HG02763 (cell line): ENCODE results near the gene DEDD2.

ENCODE experiments used
- ATAC-seq: cut with Tn5 transposase; IDR thresholded peaks from one replicate; pipeline ENCODE4 v1.9.1; 2021; ENCODE audit warnings: mild to moderate bottlenecking, moderate library complexity; ENCODE audit not compliant: unreplicated experiment

Gene DEDD2

DNA sequence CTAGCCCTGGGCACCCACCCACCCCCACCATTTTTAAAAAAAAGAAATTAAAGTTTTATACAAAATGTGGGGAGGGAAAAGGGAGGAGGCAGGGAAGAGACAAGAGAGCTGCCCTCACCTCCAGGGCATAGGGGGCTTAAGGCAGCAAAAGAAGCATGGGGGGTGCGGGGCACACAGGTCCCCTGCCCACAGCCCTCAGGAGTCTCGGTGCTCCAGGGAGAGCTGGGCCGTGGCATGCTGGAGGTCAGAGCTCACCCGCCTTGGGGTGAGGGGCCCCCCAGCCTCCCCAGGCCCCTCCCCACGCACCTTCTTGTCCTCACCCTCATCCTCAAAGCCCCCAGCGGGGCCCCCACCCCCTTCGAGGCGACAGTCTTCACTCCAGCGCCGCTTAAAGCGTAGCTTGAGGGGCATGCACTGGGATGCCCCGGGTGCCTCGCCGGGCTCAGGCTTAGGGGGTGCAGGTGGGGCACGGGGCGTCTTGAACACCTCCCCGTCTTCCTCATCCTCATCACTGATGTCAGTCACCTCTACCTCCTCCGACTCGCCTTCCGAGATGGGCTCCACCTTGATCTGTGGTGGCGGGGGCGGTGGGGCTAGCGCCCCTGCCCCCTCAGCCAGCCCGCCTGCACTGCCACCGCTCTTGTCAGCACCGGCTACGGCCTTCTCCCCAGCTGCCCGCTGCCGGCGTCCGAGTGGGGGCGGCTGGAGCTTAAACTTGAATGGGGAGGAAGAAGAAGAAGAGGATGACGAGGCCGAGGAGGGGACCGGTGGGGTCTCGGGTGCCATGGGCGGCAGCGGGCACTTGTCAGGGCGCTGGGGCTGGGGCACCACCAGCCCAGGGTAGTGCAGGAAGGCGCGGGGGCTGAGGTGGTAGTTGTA lies 31.0 kb upstream of the DEDD2 start:
- ATAC-seq = no peak

DNA sequence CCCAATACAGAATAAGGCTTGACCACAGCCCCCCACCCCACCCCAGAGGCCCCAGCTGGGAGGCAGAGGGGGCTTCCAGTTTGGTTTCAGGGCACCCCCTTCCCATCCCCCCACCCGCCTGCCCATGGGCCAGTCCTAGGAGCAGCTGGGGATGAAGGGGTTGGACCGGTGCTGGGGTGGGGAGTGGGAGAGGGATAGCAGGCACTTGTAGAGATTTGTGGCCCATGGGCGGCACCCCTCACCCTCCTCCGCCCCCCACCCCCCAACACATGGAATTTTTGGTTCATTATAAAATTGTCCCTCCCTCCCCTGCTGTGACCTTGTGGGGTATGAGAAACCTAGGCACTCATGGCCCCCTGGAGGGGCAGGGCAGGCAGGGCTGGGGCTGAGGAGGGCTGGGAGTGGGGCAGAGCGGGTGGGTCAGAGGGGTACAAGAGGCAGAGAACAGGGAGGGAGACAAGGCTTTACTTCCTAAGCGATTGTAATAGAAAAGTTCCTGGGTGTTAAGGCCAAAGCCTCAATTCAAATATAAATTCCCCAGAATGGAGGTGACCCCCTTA lies 30.2 kb upstream of the DEDD2 start:
- ATAC-seq = no peak

DNA sequence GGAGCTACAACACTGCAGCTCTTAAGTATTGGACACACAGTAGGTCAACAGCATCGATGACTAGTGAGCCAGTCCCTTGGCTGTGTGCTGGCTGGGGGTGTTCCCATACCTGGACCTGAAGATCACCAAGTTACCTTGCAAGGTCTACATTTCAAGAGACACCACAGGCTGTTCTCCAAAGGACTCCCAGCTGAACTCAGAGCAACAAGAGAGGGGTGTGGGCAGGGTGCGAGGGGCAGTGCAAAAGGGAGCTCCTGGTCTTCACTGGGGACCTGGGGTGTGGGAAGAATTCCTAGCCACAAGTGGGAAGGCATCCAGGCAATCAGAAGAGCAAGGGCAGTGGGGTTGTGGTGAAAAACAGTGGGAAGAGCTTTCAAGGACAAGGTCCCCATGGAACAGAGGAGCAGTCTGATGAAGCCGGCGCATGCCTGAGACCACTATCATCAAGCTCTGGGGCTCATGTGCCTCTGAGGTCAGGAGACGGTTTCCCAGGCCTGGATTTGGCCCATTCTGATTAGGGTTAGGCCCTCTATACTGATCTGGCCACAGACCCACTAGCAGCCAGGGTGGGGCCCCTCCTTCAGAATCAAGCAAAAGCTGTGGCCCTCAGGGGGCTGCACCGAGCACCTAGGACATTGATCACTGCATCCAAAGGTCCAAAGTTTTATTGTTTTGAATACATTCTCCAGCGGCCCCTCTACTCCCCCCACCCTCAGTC lies 29.6 kb upstream of the DEDD2 start:
- no peak for ATAC-seq

DNA sequence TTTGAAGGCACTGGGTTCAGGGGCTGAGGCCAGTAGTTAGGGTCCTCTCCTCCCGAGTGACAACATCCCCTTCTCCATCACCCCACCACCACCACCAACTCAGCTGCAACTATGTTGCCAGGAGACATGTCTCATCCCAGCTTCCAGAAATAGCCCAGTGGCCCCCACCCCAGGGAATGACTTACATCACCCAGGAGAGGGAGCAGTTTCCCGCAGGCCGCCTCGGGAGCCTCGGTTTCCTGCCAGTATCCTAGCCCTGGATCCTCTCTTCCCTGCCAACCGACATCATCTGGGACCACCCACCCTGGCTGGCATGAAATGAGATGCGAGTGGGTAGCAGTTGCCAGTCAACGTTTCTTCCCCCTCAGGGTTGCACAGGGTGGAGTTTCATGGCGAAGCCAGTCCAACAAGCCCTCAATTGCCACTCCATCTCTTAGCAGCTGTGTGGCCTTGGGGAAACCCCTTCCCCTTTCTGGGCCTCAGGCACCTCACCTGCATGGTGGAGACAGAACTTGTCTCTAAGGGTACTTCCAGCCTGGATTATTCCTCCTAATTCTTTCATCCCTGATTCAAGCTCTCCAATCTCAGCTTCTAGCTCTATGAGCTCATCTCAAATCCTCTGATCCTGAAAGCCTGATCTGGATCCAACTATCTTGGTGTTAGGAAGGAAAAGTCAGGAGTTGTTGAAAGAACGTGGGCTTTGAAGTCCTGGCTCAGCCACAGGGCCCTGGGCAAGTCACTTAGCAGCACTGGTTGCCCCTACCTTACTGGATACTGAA lies 28.9 kb upstream of the DEDD2 start:
- no peak for ATAC-seq

DNA sequence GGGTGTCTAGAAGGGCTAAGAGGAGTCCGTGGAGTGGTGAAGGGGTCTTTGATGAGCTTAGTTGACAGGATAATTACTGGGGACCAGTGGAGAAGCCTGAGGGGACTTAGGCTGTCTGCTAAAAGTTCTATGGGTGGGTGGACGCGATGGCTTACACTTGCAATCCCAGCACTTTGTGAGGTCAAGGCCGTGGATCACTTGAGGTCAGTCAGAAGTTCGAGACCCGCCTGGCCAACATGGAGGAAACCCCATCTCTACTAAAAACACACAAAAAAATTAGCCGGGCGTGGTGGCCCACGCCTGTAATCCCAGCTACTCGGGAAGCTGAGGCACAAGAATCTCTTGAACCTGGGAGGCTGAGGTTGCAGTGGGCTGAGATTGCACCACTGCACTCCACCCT lies 27.8 kb upstream of the DEDD2 start:
- no peak for ATAC-seq

DNA sequence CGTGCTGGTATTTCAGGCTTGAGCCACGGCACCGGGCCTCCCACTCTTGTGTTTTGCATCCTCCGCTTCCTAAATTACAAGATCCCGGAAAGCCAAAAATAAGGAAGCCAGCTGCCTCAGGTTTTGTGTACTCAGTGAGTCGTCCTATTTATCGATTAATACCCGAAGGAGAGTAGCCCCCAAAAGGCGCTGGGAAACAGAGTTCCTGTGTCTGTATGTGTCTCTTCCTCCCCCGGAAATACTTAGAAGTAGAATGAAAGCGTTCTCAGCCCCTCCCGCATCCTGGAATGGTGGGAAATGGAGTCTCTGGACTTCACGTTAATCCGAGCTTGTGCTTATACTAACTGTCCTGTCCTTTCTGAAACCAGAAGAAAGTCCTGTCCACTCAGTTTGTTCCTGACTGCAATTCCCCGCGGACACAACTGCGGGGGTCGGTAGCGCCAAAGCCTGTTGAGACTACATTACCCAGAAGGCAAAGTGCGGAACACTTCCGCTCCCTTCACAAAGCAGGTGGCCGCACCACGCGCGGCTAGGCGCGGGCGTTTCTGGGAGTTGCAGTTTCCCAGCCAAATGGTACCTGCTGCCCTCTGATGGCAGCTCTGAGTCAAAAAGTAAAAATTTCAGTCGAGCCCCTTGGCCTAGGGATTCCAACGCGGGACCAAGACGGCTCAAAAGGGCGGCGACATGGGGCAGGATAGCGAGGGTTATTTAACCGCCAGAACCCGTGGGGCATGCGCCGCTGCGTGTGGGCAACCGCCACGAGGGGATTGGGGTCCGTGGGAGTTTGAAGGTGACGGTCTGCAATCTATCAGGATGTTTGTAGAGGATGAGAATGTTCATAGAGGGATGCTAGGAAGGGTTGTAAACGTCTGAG lies 27.1 kb upstream of the DEDD2 start:
- ATAC-seq = peak; percentile 34

DNA sequence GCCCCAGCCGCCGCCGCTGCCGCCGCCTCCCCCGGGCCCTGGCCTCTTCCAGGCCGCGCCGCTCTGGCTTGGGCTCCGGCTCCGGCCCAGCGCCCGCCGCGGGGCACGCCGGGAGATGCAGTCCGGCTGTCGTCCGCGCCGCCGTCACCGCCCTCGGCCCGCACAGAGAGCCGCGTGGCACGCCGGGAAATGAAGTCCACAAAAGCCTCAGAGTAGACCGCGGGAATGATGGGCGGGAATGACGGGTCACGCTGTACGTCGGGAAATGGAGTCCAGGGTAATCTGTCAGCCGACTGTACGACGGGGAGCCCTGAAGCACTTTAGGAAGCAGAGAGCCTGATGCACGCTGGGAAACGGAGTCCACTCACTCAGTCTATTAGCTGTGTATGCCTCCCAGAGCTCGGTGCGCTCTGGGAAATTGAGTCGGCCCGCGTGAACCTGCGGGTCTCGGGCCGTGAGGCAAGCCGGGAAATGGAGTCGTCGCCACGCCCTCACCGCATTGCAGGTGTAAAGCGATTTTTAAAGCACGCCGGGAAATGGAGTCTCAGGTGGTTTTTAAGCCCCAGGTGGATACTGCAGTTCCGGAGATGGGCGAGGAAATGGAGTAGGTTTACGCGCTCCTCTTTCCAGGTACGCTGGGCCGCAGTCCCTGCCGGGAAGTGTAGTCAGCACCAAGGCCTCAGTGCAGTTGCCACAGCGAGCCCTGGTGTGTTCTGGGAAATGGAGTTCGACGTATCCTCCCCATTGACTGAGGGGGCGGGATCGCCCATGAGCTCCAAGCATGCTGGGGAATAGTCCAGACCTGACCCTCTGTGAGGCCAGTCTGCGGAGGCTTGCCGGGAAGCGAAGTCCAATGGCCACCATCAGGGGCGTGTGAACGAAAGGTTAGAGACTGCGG lies 25.3 kb upstream of the DEDD2 start, which contains the start of gene GSK3A:
GSK3A (minus strand) TSS at position 91 of the 898 bp plus-strand sequence. CDS start 137 bp downstream, outside the sequence.
- ATAC-seq = peak; percentile 56

DNA sequence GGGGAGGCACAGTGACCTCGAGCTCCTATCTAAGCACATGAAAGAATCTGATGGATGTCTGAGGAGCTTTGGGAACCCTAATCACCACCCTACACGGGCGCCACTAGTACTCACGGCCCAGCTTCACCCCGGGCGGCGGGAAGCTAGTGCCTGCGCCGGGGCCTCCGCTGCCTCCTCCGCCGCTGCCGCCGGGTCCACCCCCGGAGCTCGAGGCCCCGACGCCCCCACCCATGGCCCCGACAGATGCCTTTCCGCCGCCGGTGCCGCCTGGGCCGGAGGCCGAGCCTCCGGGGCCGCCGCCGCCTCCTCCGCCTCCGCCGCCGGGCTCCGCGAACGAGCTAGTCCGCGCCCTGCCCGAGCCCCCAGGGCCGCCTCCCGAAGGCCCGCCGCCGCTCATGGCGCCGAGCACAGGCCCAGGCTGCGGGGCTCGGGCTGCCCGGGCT lies 24.6 kb upstream of the DEDD2 start:
- peak; percentile 4 for ATAC-seq

DNA sequence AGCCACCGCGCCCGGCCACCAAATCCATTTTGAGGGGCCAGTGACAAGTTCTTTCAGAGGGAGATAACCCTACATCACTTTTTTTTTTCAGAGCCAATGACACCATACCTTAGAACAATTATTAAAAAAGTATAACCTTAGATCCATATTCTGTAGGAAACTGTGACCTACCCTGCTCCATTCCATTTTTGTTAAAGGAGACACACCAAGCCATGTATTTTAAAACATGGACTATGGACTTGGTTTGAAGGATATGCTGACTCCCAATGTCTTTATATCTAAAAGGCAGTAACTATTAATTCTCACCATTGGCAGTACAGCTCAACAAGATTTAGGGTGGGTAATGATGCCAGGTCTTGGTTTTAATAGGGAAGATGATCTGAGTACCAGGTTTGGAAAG lies 23.8 kb upstream of the DEDD2 start:
- no peak for ATAC-seq

DNA sequence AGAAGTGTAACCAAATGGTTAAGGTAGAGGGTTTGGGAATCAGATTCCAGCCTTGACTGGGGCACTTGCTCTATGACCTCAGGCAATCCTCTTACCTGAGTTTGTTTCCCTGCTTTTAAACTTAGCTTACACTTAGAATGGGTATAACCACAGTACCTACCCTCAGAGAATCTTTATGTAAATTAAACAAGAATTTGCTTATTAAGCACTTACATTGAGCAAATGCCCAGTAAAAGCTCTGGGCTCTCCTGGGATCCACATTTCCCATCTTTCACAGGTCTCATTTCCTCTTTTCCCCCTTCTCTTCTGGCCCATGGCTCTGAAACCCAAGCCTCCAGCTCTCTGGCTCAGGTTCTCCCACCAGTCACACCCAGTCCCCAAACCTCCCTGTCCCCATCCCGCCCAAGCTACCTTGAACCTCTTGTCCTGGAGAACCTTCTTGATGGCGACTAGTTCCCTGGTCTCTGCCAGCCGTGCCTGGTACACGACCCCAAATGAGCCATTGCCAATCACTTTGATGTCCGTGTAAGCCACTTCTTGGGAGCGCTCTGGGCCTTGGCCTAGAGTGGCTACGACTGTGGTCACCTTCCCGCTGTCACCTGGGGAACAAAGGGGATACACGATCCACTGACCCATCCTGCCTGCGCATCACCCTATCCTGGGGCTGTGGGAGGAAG lies 22.2 kb upstream of the DEDD2 start:
- no peak for ATAC-seq

DNA sequence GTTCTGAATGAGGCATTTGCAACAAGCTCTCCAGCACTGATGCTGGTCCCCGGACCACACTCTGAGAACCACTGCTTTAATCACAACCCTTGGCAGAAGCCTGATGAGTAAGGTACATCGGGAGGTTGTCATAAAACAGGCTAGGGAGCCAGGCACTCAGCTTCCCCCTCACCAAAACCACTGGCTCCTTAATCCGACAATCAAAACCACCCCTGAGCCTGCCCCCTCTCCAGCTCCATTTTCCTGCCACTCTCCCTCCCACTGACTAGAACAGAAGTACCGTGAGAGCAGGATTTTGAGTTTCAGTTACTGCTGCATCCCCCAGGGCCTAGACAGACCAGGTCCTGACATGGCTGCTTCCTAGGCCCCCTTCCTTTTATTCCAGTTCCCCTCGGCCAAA lies 17.7 kb upstream of the DEDD2 start:
- no peak for ATAC-seq

DNA sequence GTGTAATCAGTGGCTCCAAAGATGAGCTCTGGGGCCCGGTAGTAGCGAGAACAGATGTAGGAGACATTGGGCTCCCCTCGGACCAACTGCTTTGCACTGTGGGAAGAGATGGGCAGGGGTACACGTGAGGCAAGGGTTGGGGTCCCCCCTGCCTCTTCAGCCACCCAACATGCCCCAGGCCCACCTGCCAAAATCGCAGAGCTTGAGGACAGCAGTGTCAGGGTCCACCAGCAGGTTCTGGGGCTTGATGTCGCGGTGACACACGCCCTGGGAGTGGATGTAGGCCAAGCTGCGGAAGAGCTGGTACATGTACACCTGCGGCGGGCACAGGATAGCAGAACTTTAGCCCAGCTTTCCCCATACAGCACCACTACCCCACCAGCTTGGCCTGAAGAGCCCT lies 16.9 kb upstream of the DEDD2 start:
- ATAC-seq = no peak

DNA sequence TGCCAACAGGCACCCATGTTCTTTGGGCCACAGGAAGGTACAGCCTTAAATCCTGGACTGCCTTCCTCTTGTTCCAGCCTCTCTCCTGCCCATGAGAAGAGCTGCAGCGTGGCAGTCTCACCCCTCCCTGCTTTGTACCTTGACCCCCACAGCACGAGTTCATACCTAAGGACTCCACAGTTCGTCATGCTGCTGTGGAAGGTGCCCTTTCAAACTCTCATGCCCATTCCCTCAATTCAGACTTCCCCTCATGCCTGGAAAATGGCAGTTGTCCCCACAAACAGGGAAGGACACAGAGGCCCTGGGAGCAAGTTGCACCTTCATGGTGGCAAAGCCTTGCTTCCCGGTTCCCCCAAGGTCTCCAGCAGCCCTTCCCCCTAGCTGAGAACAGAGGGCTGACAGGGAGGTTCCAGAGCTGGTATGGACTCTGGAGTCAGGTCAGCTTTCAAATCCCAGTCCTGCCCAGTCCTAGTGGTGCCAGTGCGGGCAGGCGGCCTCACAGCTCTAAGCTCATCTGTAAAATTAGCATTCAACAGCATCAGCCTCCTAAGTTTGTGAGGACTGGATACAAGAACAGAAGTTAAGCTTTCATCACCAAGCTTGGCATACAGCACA lies 16.3 kb upstream of the DEDD2 start:
- no peak for ATAC-seq

DNA sequence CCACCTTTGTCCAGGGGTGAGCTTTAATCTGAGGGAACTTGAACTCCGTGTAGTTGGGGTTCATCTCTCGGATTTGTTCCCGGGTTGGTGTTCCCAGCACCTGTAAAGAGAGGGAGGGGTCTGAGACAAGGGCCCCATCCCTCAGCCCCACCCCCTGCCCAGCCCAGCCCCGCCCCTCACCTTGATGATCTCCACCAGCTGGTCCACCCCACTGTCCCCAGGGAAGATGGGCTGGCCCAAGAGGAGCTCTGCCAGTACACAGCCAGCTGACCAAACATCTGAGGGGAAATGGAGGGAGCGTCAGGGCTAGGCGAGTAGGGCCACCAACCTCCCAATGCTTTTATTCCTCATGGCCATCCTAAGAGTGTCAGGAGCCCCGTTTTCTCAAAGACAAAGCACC lies 15.6 kb upstream of the DEDD2 start:
- ATAC-seq = no peak

DNA sequence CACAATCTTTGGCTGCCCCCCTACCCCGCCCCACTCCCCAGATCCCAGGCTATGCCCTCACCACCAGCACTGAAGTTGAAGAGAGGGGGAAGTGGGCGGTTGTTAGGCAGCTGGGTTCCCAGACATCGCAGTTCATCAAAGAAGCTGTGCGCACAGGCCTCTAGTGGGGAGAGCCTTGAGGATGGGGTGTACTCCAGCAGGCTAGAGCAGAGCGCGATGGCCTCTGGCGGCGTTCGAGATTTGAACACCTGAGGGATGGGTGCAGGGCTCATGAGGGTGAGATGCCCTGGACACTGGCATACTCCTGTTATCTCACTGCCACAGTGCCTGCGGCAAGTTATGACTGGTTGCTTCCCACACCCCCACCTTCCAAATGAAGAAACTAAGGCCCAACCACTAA lies 15.0 kb upstream of the DEDD2 start:
- no peak for ATAC-seq

DNA sequence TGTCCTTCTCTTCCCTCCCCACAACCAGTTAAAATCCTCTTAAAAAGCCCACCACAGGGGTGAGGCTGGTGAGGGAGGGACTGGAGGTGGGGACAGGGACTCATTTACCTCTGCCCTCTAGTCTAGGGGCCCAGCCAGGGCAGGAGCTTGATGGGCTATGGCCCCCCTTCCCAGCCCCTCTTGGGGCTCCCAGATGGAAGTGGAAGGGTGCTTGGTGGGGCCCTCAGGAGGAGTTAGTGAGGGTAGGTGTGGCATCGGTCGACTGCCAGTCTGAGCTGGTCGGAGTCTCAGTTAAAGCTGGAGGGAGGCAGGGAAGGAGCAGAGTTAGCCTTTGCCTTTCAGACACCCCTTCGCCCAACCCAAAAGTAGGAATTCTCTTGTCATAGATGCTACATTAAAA lies 13.1 kb upstream of the DEDD2 start:
- no peak for ATAC-seq

DNA sequence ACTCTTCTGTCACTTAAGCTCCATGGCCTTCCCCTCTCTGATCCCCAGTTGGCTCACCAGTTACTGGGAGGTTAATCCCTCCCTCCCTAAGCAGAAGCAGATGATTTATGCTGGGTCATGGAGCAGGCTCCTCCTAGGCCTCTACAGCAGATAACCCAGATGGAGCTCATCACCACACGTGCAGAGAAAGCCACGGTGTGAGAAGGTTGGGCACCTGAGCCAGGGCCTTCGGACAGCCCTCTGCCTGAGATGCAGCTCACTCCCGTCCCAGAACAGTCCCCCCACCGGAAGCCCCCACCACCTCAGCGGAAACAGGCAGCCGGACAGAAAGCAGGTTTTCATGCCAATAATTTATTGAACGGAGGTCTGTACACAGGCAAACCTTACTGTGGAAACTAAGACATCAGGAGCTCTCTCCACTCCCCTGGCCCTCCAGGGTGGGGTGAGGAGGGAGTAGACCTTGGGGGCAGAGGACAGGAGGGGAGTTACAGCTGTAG lies 12.4 kb upstream of the DEDD2 start:
- no peak for ATAC-seq

DNA sequence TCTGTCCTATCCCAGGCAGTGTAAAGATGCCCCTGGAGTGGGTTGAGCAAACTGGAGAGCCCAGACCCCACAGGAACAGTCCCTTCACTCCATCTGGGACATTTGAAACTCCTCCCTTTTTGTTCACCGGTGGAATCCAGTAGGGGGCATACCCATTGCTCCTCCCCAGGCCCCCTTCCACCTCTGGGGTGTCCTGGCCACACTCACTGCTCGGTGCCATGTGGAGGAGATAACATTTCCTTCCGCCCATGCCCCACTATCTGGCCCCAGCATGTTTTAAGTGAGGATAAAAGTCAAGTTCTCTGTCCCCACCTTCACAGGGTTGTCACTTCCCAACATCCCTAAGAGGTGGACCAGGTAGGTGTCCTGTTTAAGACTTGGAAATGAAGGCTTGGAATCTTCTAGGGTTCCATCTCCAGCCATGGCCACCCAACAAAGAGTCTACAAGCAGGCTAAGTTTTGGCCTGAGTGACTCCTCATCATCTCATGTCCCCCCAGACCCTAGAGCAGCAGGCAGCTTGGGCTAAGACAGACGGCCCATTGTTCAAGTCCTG lies 11.9 kb upstream of the DEDD2 start:
- ATAC-seq = no peak
